ENCODE results near the gene EYA4.

Gene EYA4

GRCh38 chr6:133339543-133340384 lies 98.6 kb downstream of the EYA4 start:
- Histone ChIP-seq H3K27ac (ENCODE audit: low read depth, low read length) (no peak overlapping the region), H3K4me3 (ENCODE audit: low read depth in 1 of 5, low read length in 5 of 5) (no peak overlapping the region), H3K36me3 (ENCODE audit: control insufficient read depth in 5 of 5, insufficient read depth in 5 of 5, low read length in 5 of 5) (no peaks in the 10 kb centered on the region), H3K9ac (ENCODE audit: low read length in 5 of 5) (no peak overlapping the region), H3K9me3 (ENCODE audit: control insufficient read depth in 5 of 5, low read length in 5 of 5) (no peaks in the 10 kb centered on the region), H3K4me1 (ENCODE audit: control insufficient read depth in 5 of 5, insufficient read depth in 5 of 5, low read length in 5 of 5) (no peaks in the 10 kb centered on the region), H3K27me3 (ENCODE audit: control insufficient read depth in 5 of 5, insufficient read depth in 4 of 5, low read length in 5 of 5) (no peaks in the 10 kb centered on the region)

DNA sequence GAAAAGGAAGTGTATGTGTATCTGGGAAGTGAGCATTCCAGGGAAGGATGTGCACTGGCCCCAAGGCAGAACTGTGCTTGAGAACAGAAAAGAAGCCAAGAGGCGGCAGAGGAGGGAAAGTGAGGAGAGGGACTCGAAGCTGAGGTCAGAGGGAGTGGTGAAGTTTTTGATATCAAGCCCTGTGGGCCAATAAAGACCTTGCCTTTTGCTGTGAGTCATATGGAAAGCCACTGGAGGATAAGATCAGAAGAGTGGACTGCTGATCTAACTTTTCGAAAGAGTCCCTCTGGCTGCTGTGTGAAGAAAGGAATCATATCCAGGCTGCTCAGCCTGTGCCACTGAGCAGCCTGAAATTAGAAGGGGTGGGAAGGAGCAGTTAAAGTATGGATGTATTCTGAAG lies 99.4 kb downstream of the EYA4 start:
- Histone ChIP-seq H3K27ac (ENCODE audit: low read depth, low read length) (no peak overlapping the region), H3K4me1 (ENCODE audit: control insufficient read depth in 5 of 5, insufficient read depth in 5 of 5, low read length in 5 of 5) (no peaks in the 10 kb centered on the region)

GRCh38 chr6:133341607-133342158 lies 100.5 kb downstream of the EYA4 start:
- no peak overlapping the region for H3K9ac ChIP-seq (ENCODE audit: low read length in 5 of 5)
- H3K9me3 ChIP-seq (ENCODE audit: control insufficient read depth in 5 of 5, low read length in 5 of 5): no peaks in the 10 kb centered on the region
- H3K27ac ChIP-seq (ENCODE audit: low read depth, low read length): no peak overlapping the region
- no peaks in the 10 kb centered on the region for H3K36me3 ChIP-seq (ENCODE audit: control insufficient read depth in 5 of 5, insufficient read depth in 5 of 5, low read length in 5 of 5)
- H3K4me3 ChIP-seq (ENCODE audit: low read depth in 1 of 5, low read length in 5 of 5): no peak overlapping the region
- H3K27me3 ChIP-seq (ENCODE audit: control insufficient read depth in 5 of 5, insufficient read depth in 4 of 5, low read length in 5 of 5): no peaks in the 10 kb centered on the region
- H3K4me1 ChIP-seq (ENCODE audit: control insufficient read depth in 5 of 5, insufficient read depth in 5 of 5, low read length in 5 of 5): no peaks in the 10 kb centered on the region

More for the DNA sequence above, 99.4 kb downstream of the EYA4 start:
- no peak overlapping the region for H3K4me3 ChIP-seq (ENCODE audit: low read depth in 1 of 5, low read length in 5 of 5)
- H3K27me3 ChIP-seq (ENCODE audit: control insufficient read depth in 5 of 5, insufficient read depth in 4 of 5, low read length in 5 of 5): no peaks in the 10 kb centered on the region
- no peaks in the 10 kb centered on the region for H3K9me3 ChIP-seq (ENCODE audit: control insufficient read depth in 5 of 5, low read length in 5 of 5)
- no peak overlapping the region for H3K9ac ChIP-seq (ENCODE audit: low read length in 5 of 5)
- no peaks in the 10 kb centered on the region for H3K36me3 ChIP-seq (ENCODE audit: control insufficient read depth in 5 of 5, insufficient read depth in 5 of 5, low read length in 5 of 5)

DNA sequence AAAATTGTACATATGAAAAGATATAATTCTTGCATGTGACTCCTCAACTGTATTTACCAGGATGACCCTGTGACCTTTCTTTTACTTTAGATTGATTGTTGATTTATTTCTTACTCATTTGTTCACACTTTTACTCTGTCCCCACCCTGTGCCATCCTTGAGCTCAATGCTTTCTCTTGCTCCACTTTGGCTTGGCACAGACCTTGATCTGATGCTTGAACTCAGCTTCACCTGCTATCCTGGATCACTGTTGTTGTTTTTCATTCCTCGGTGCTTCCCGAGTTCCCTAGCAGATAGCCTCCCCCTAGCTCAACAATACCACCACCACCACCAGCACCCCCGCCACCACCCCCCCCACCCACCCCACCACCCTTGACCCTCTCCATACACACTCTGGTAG lies 102.1 kb downstream of the EYA4 start:
- no peak overlapping the region for H3K4me3 ChIP-seq (ENCODE audit: low read depth in 1 of 5, low read length in 5 of 5)
- H3K9ac ChIP-seq (ENCODE audit: low read length in 5 of 5): no peak overlapping the region
- H3K27ac ChIP-seq (ENCODE audit: low read depth, low read length): no peak overlapping the region
- H3K27me3 ChIP-seq (ENCODE audit: control insufficient read depth in 5 of 5, insufficient read depth in 4 of 5, low read length in 5 of 5): no peaks in the 10 kb centered on the region
- no peaks in the 10 kb centered on the region for H3K36me3 ChIP-seq (ENCODE audit: control insufficient read depth in 5 of 5, insufficient read depth in 5 of 5, low read length in 5 of 5)
- no peaks in the 10 kb centered on the region for H3K9me3 ChIP-seq (ENCODE audit: control insufficient read depth in 5 of 5, low read length in 5 of 5)
- no peaks in the 10 kb centered on the region for H3K4me1 ChIP-seq (ENCODE audit: control insufficient read depth in 5 of 5, insufficient read depth in 5 of 5, low read length in 5 of 5)

GRCh38 chr6:133348846-133349245 lies 107.7 kb downstream of the EYA4 start:
- Histone ChIP-seq H3K4me1 (ENCODE audit: control insufficient read depth in 5 of 5, insufficient read depth in 5 of 5, low read length in 5 of 5) (no peaks in the 10 kb centered on the region), H3K9ac (ENCODE audit: low read length in 5 of 5) (no peak overlapping the region), H3K36me3 (ENCODE audit: control insufficient read depth in 5 of 5, insufficient read depth in 5 of 5, low read length in 5 of 5) (no peaks in the 10 kb centered on the region), H3K9me3 (ENCODE audit: control insufficient read depth in 5 of 5, low read length in 5 of 5) (no peaks in the 10 kb centered on the region), H3K4me3 (ENCODE audit: low read depth in 1 of 5, low read length in 5 of 5) (no peak overlapping the region), H3K27ac (ENCODE audit: low read depth, low read length) (no peak overlapping the region), H3K27me3 (ENCODE audit: control insufficient read depth in 5 of 5, insufficient read depth in 4 of 5, low read length in 5 of 5) (no peaks in the 10 kb centered on the region)

DNA sequence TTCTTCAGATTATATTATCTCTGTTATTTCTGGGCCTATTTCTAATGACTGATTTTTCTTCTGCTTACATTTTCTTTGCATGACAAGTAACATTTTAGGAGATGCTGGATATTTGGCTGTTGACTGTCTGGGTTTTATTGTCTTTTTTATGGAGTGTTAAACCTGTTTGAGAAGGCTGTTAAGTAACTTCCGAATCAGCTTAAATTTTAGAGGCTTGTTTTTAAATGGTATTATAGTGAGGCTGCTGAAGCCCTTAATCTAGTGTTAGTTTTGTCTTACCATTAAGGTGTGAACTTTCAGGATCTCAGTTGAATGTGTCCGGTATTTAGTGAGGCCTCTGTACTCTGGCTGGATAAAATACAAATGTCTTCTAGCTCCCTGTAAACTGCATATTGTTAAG lies 109.8 kb downstream of the EYA4 start:
- Histone ChIP-seq H3K27me3 (ENCODE audit: control insufficient read depth in 5 of 5, insufficient read depth in 4 of 5, low read length in 5 of 5) (no peaks in the 10 kb centered on the region), H3K36me3 (ENCODE audit: control insufficient read depth in 5 of 5, insufficient read depth in 5 of 5, low read length in 5 of 5) (no peaks in the 10 kb centered on the region), H3K4me1 (ENCODE audit: control insufficient read depth in 5 of 5, insufficient read depth in 5 of 5, low read length in 5 of 5) (no peaks in the 10 kb centered on the region), H3K9ac (ENCODE audit: low read length in 5 of 5) (no peak overlapping the region), H3K4me3 (ENCODE audit: low read depth in 1 of 5, low read length in 5 of 5) (no peak overlapping the region), H3K9me3 (ENCODE audit: control insufficient read depth in 5 of 5, low read length in 5 of 5) (no peaks in the 10 kb centered on the region), H3K27ac (ENCODE audit: low read depth, low read length) (no peak overlapping the region)

DNA sequence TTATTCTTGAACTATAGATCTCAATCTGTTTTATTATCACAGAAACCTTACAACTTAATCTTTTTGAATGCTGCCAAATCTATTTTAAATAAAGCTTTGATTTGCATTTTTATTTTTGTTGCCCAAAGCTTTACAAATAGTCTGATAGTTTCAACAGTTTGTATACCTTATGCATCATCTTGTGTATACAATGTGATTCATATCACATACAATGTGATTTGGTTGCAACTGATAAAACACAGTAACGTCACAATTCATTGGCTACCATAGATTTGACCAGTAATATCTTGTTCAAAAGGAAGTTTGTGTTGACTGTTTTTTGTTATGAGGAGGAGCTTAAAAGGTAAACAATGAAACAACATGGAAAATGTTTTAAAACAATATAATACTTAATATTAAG lies 110.9 kb downstream of the EYA4 start:
- Histone ChIP-seq H3K27me3 (ENCODE audit: control insufficient read depth in 5 of 5, insufficient read depth in 4 of 5, low read length in 5 of 5) (no peaks in the 10 kb centered on the region), H3K4me3 (ENCODE audit: low read depth in 1 of 5, low read length in 5 of 5) (no peak overlapping the region), H3K9me3 (ENCODE audit: control insufficient read depth in 5 of 5, low read length in 5 of 5) (no peaks in the 10 kb centered on the region), H3K4me1 (ENCODE audit: control insufficient read depth in 5 of 5, insufficient read depth in 5 of 5, low read length in 5 of 5) (no peaks in the 10 kb centered on the region), H3K9ac (ENCODE audit: low read length in 5 of 5) (no peak overlapping the region), H3K36me3 (ENCODE audit: control insufficient read depth in 5 of 5, insufficient read depth in 5 of 5, low read length in 5 of 5) (no peaks in the 10 kb centered on the region), H3K27ac (ENCODE audit: low read depth, low read length) (no peak overlapping the region)

DNA sequence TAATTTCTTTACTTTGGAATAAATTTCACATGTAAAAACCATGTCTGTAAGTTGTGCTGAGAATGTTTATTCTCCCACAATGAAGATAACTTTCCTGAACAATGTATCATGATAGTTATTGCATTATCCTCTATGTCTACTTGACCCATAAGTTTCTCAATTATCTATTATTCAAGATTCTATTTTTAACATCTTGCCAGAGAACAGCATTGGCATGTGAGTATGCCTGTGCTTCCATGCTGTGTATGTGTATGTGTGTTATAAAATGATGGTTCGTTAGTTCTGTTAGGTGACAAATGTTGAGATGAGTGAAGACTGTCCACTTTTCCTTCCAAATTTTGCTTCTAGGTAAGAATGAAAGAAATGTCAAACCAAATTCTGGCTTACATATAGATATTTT lies 111.9 kb downstream of the EYA4 start:
- Histone ChIP-seq H3K4me3 (ENCODE audit: low read depth in 1 of 5, low read length in 5 of 5) (no peak overlapping the region), H3K27me3 (ENCODE audit: control insufficient read depth in 5 of 5, insufficient read depth in 4 of 5, low read length in 5 of 5) (no peaks in the 10 kb centered on the region), H3K4me1 (ENCODE audit: control insufficient read depth in 5 of 5, insufficient read depth in 5 of 5, low read length in 5 of 5) (no peaks in the 10 kb centered on the region), H3K9me3 (ENCODE audit: control insufficient read depth in 5 of 5, low read length in 5 of 5) (no peaks in the 10 kb centered on the region), H3K9ac (ENCODE audit: low read length in 5 of 5) (no peak overlapping the region), H3K27ac (ENCODE audit: low read depth, low read length) (no peak overlapping the region), H3K36me3 (ENCODE audit: control insufficient read depth in 5 of 5, insufficient read depth in 5 of 5, low read length in 5 of 5) (no peaks in the 10 kb centered on the region)

- no peak overlapping the region for H3K9ac ChIP-seq (ENCODE audit: low read length in 5 of 5)
- no peak overlapping the region for H3K27ac ChIP-seq (ENCODE audit: low read depth, low read length)
- no peaks in the 10 kb centered on the region for H3K27me3 ChIP-seq (ENCODE audit: control insufficient read depth in 5 of 5, insufficient read depth in 4 of 5, low read length in 5 of 5)
- no peaks in the 10 kb centered on the region for H3K4me1 ChIP-seq (ENCODE audit: control insufficient read depth in 5 of 5, insufficient read depth in 5 of 5, low read length in 5 of 5)
- no peaks in the 10 kb centered on the region for H3K9me3 ChIP-seq (ENCODE audit: control insufficient read depth in 5 of 5, low read length in 5 of 5)
- H3K36me3 ChIP-seq (ENCODE audit: control insufficient read depth in 5 of 5, insufficient read depth in 5 of 5, low read length in 5 of 5): no peaks in the 10 kb centered on the region
- no peak overlapping the region for H3K4me3 ChIP-seq (ENCODE audit: low read depth in 1 of 5, low read length in 5 of 5)
Measured at GRCh38 chr6:133355922-133356321, 114.8 kb downstream of the EYA4 start.

DNA sequence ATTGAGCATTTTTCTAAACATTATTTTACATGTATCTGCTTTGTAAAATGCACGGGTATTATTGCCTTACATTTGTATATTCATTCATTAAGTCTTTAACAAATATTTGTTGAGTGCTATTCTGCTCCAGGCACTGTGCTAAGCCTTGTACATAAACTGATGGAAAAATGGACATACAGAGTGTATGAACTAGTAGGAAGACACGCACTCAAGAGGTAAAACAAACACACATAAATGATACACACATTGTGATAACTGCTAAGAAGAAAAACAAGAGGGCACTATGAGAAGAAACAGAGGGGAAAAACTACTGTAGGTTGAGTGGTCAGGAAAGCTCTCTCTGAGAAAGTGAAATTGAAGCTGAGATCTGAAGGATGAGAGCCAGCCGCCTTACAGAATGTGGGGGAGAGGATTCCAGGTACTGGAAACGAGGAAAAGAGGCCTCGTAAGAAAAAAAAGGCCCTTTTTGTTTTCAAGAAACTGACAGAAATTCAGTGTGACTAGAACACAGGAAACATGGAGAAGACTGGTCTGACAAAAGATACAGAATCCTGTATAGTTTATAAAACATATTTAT lies 117.5 kb downstream of the EYA4 start:
- Histone ChIP-seq H3K9ac (ENCODE audit: low read length in 5 of 5) (no peak overlapping the region), H3K27ac (ENCODE audit: low read depth, low read length) (no peak overlapping the region), H3K36me3 (ENCODE audit: control insufficient read depth in 5 of 5, insufficient read depth in 5 of 5, low read length in 5 of 5) (no peaks in the 10 kb centered on the region), H3K27me3 (ENCODE audit: control insufficient read depth in 5 of 5, insufficient read depth in 4 of 5, low read length in 5 of 5) (no peaks in the 10 kb centered on the region), H3K4me3 (ENCODE audit: low read depth in 1 of 5, low read length in 5 of 5) (no peak overlapping the region), H3K4me1 (ENCODE audit: control insufficient read depth in 5 of 5, insufficient read depth in 5 of 5, low read length in 5 of 5) (no peaks in the 10 kb centered on the region), H3K9me3 (ENCODE audit: control insufficient read depth in 5 of 5, low read length in 5 of 5) (no peaks in the 10 kb centered on the region)

All from subcutaneous abdominal adipose tissue (tissue), 5 donors.